ENCODE data around the gene NENF.
"Not testable (repeated sequence)": the region's sequence is repeated elsewhere in the genome, so short reads cannot be mapped to it uniquely, and the experiment has no call there.

NENF gene

DNA sequence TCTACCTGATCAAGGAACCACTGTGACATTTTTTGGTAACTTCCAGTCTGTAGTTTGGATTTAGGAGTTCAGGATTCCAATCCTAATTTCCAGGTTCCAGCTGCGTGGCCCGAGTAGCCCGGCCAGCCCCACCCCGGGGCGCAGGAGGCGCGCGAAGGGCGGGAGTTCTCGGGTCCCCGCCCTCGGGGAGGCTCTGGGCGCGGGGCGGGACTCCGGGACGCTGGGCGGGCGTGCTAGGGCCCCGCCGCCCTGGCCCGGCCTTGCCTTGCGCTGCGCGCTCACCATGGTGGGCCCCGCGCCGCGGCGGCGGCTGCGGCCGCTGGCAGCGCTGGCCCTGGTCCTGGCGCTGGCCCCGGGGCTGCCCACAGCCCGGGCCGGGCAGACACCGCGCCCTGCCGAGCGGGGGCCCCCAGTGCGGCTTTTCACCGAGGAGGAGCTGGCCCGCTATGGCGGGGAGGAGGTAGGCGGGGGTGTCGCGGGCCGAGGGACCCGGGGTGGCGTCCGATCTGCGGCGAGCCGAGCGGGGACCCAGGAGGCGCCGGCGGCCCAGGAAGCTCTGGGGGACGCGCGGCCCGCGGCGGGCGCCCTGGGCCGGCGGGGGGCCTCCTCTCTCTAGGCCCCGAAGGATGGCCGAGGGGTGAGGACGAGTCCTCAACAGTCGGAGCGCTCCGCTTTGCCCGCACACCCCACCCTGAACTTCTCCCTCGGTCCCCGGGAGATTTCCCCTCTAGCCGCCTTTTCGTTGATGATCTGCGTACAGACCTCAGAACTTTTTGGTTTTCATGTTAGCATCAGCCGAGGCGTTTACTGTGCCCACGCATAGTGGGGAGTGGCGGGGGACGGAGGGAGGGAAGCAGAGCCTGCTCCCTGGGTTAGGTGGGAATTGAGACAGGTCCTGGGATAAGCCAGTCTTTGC lies at the start of gene NENF:
Gene NENF (plus strand): TSS at position 260 of the 916 bp plus-strand sequence. CDS start 24 bp downstream, at position 284.
- peak; percentile 38 for DNase-seq (ENCODE audit: low read depth, low spot score)

DNA sequence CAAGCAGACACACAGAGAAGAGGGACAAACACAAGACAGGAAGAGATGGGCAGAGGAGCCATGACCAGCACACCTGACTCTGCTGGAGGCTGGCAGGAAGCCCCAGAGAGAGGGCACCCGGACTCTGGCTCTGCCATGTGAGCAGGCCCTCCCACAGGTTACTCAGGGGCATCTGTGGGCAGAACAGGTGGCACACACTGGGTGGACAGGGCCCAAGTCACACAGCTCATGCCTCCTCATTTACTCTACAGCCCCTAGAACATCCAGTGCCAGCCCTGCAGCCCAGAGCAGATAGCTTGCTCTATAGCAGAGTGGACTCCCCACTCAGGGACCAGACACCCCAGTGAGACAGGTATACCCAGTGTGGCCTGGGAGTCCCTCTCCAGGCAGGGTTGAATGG lies 46.7 kb upstream of the NENF start:
- no peak for DNase-seq (ENCODE audit: low read depth, low spot score)

GRCh38 chr1:212388985-212389716 lies 43.6 kb upstream of the NENF start:
- DNase-seq (ENCODE audit: low read depth, low spot score): no peak

GRCh38 chr1:212395678-212396437 lies 36.9 kb upstream of the NENF start:
- not testable (repeated sequence) for DNase-seq (ENCODE audit: low read depth, low spot score)

DNA sequence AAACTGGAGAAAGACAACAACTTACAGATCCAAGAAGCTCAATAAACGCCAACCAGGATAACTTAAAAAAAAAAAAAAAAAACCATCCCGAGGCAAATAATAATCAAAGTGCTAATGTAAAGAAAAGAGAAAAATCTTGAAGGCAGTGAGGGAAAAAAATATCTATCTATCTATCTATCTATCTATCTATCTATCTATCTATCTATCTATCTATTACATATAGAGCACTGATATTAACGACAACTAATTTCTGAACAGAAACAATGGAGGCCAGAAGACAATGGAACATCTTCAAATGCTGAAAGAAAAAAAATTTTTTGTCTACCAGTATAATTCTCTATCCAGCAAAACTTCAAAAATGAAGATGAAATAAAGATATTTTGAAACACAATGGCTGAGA lies 36.1 kb upstream of the NENF start:
- no peak for DNase-seq (ENCODE audit: low read depth, low spot score)

- no peak for DNase-seq (ENCODE audit: low read depth, low spot score)
Observed at GRCh38 chr1:212397171-212397570, 35.5 kb upstream of the NENF start.

DNA sequence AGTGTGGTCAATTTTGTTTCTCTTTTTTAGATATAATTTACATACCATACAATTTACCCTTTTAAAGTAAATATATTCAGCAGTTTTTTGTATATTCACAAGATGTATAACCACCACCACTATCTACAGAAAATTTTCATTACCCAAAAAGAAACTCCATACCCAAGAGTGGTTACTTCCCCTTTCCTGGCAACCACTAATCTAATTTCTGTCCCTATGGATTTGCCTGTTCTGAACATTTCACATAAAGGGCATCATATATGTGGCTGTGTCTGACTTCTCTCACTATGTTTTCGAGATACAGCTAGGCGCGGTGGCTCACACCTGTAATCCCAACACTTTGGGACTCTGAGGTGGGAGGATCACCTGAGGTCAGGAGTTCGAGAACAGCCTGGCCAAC lies 31.7 kb upstream of the NENF start:
- no peak for DNase-seq (ENCODE audit: low read depth, low spot score)

- no peak for DNase-seq (ENCODE audit: low read depth, low spot score)
Observed at GRCh38 chr1:212401838-212402582, 30.7 kb upstream of the NENF start.

DNA sequence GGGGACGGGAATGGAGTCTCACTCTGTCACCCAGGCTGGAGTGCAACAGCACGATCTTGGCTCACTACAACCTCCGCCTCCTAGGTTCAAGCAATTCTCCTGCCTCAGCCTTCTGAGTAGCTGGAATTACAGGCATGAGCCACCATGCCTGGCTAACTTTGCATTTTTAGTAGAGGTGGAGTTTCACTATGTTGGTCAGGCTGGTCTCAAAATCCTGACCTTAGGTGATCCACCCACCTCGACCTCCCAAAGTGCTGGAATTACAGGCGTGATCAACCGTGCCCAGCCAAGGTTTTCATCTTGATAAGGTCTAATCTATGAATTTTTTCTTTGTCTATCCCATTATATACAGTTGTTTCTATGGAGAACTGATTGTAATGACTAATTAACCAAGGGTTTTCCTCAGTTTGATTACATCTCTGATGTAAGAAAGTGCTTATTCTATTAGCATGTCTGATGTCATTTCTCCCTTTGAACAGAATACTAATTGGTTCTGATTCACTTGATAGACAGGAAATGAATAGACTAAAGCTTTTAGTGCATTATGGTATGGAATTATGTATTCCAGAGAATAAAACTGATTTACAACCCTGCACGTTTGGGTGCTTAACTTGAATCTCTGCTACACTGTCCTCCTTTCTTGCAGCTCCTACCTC lies 29.9 kb upstream of the NENF start:
- no peak for DNase-seq (ENCODE audit: low read depth, low spot score)

GRCh38 chr1:212410231-212410820 lies 22.4 kb upstream of the NENF start:
- DNase-seq (ENCODE audit: low read depth, low spot score): no peak

DNA sequence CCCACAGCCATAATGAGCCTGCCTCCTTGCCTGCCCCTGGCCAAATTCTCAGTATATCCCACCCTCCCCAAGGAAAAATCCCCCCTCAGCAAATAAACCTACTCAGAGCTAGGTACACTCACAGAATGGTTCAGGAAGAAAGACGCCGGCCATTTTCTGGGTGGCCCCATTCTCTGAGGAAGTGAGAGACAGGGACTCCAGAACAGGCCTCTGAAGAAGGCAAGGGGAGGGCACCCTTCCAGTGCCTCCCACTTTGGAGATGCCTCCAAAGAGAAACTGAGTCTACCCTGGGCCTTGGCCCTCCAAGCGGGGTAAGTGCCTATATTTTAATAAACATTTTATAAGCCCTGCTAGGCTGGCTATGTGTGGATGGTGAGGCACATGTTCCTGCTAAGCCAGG lies 20.3 kb upstream of the NENF start:
- DNase-seq (ENCODE audit: low read depth, low spot score): no peak

GRCh38 chr1:212413902-212414327 lies 18.8 kb upstream of the NENF start:
- DNase-seq (ENCODE audit: low read depth, low spot score): no peak

GRCh38 chr1:212414328-212415106 lies 18.2 kb upstream of the NENF start, which contains the start of gene PACC1:
Gene PACC1, minus strand, starts transcription at chr1:212414886. Its CDS starts 129 bp downstream, at chr1:212414757.
- DNase-seq (ENCODE audit: low read depth, low spot score): peak; percentile 73

GRCh38 chr1:212415107-212415841 lies 17.4 kb upstream of the NENF start:
- no peak for DNase-seq (ENCODE audit: low read depth, low spot score)

DNA sequence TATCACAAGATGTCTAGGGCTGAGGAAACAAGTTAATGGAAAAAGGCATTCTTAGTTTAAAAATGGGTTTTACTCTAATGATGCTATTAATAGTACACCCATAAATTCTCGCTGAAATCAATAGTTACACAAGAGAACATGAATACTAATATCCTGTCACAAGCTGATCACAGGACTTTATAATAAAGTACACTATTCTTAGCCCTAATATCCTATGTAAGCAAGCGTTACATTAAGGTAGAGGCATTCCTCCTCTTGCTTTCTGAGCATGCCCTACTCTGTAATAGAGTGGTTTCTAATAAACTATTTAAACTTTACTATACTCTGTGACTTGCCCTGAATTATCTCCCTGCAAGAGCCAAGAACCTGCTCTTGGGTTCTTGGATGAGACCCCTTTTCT lies 11.6 kb upstream of the NENF start:
- no peak for DNase-seq (ENCODE audit: low read depth, low spot score)

GRCh38 chr1:212423879-212424278 lies 8.8 kb upstream of the NENF start:
- no peak for DNase-seq (ENCODE audit: low read depth, low spot score)

DNA sequence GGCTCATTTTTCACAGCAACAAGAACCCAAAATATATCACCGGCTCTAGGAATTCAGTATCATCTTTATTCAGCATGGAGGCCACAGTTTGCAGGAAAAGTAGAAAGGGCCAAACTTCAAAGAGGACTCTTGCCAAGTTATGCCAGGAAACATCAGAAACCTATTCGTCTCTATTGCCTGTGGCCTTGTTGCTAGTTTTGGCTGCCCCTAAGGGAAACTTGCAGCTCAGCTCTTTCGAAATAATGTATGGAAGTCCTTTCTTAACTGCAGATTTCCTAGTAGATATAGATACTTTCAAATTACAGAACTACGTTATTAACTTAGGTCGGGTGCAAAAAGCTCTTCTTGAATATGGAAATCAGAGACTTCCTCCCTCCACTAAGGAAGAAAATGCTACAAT lies 4.2 kb upstream of the NENF start:
- DNase-seq (ENCODE audit: low read depth, low spot score): no peak

DNA sequence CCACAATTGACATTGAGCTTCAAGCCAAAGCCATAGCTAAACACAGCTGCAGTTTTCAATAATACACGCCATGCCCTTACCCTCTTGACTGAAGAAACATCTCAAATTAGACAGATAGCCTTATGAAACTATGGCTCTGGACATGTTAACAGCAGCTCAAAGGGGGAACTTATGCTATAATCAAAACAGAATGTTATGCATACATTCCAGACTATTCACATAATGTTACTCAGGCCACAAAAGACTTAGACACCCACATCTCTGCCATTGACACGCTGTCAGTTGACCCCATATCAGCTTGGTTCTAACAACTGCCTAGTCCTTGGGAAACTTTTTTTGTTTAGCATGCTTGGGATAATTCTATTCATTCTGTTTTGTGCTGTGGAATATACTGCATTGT lies 2.3 kb upstream of the NENF start:
- no peak for DNase-seq (ENCODE audit: low read depth, low spot score)

GRCh38 chr1:212430955-212431394 lies 1.7 kb upstream of the NENF start:
- DNase-seq (ENCODE audit: low read depth, low spot score): no peak
